Measurements from ENCODE around the gene ATP6V1G1. TPM values are rescaled to one million over a fixed set of nuclear protein-coding genes. Genes with fewer than 3 reads are reported as not detected.

ATP6V1G1 gene
- total RNA-seq, 1 experiment from 2014 or later = 119 TPM

DNA sequence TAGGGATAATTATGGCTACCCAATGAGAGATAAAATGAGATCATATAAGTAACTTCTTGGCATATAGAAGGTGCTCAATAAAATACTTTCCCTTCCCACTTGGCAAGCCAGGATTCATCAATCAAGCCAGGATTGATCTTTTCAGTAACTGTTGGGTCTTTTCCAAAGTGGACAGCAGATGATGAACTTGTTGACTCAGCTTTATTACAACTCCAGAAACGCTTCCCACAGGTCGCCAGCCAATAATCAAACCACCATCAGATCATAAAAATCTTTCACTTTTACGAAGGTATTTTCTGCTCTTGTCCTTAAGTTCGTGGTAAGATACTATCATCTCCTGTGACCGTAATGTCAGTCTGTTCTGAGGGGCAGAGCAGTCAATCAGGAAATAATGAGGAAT is 42.5 kb upstream of the ATP6V1G1 start:
- Mint-ChIP-seq H3K27ac (no peak overlapping the region), H3K9me3 (no peaks in the 10 kb centered on the region), H3K4me3 (no peak overlapping the region), H3K27me3 (ENCODE audit: low read depth) (peaks cover 6% of the 10 kb centered on the region), H3K36me3 (ENCODE audit: insufficient read depth in 1 of 3, low read depth in 3 of 3) (no peaks in the 10 kb centered on the region), H3K4me1 (peaks cover 1 to 3% of the 10 kb centered on the region in 2 experiments)
- no peak overlapping the region for H3K9ac ChIP-seq (ENCODE audit: extremely low read depth, insufficient read length, low read length)
- no peak overlapping the region for H2BK12ac ChIP-seq (ENCODE audit: insufficient read length, low read depth, low read length)
- H2BK20ac ChIP-seq (ENCODE audit: low read depth, low read length, poor library complexity, severe bottlenecking) = no peak overlapping the region
- no peak overlapping the region for H2BK120ac ChIP-seq (ENCODE audit: low read depth, low read length, poor library complexity, severe bottlenecking)
- H3K23me2 ChIP-seq (ENCODE audit: insufficient read length, low read depth, low read length, poor library complexity, severe bottlenecking) = no peaks in the 10 kb centered on the region
- TF ChIP-seq, protein P1, sequence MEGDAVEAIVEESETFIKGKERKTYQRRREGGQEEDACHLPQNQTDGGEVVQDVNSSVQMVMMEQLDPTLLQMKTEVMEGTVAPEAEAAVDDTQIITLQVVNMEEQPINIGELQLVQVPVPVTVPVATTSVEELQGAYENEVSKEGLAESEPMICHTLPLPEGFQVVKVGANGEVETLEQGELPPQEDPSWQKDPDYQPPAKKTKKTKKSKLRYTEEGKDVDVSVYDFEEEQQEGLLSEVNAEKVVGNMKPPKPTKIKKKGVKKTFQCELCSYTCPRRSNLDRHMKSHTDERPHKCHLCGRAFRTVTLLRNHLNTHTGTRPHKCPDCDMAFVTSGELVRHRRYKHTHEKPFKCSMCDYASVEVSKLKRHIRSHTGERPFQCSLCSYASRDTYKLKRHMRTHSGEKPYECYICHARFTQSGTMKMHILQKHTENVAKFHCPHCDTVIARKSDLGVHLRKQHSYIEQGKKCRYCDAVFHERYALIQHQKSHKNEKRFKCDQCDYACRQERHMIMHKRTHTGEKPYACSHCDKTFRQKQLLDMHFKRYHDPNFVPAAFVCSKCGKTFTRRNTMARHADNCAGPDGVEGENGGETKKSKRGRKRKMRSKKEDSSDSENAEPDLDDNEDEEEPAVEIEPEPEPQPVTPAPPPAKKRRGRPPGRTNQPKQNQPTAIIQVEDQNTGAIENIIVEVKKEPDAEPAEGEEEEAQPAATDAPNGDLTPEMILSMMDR (conservative IDR thresholded peaks at IDR 0.05) = no peak
- no peaks in the 10 kb centered on the region for H3K9me3 ChIP-seq (ENCODE audit: control insufficient read depth, low read depth, low read length)
- no peak overlapping the region for H4K5ac ChIP-seq (ENCODE audit: insufficient read length, low read depth, low read length)
- H3K14ac ChIP-seq (ENCODE audit: insufficient read depth, low read length) = no peak overlapping the region
- no peaks in the 10 kb centered on the region for H3K27me3 ChIP-seq (ENCODE audit: insufficient read depth, low read length)
- no peak overlapping the region for H4K91ac ChIP-seq (ENCODE audit: insufficient read length, low read depth, low read length)
- no peaks in the 10 kb centered on the region for H3K4me1 ChIP-seq (ENCODE audit: insufficient read depth, low read length)
- no peak overlapping the region for H3K4ac ChIP-seq (ENCODE audit: low read depth, low read length)
- no peak overlapping the region for H3K56ac ChIP-seq (ENCODE audit: insufficient read length, low read depth, low read length)
- no peaks in the 10 kb centered on the region for H4K20me1 ChIP-seq (ENCODE audit: control insufficient read depth, insufficient read depth, insufficient read length)
- H2AFZ ChIP-seq (ENCODE audit: low read length) = no peak overlapping the region
- H3K23ac ChIP-seq (ENCODE audit: insufficient read length, low read depth, low read length) = no peak overlapping the region
- H4K8ac ChIP-seq (replicated peaks; ENCODE audit: insufficient read length, low read depth, low read length) = no peak overlapping the region
- WGBS (ENCODE audit: extremely low coverage, insufficient read length, low lambda C conversion rate) = no CpG with 5 or more reads among the region's 5 CpGs
- H2AK5ac ChIP-seq (ENCODE audit: insufficient read length, low read length) = no peak overlapping the region
- H3K79me2 ChIP-seq (ENCODE audit: insufficient read depth, low read length) = no peaks in the 10 kb centered on the region
- no peak overlapping the region for H2BK5ac ChIP-seq (ENCODE audit: insufficient read length, low read length)
- H3K79me1 ChIP-seq (ENCODE audit: insufficient read depth, low read depth, low read length, poor library complexity, severe bottlenecking) = no peaks in the 10 kb centered on the region
- DNase-seq = no peak
- no peak overlapping the region for H3T11ph ChIP-seq (ENCODE audit: low read length)
- no peak overlapping the region for H3K4me2 ChIP-seq (ENCODE audit: insufficient read depth, insufficient read length, low read length)
- no peak overlapping the region for H3K18ac ChIP-seq (ENCODE audit: insufficient read length, low read depth, low read length)
- H3K27ac ChIP-seq (ENCODE audit: insufficient read length, low read depth, low read length) = no peak overlapping the region
- H2BK15ac ChIP-seq (ENCODE audit: low read depth, low read length) = no peak overlapping the region
